Measurements from ENCODE around the gene SURF4.
"Not testable (repeated sequence)": the region's sequence is repeated elsewhere in the genome, so short reads cannot be mapped to it uniquely, and the experiment has no call there.

Gene SURF4

GRCh38 chr9:133327834-133328484 is 47.9 kb downstream of the SURF4 start:
- ATAC-seq (no peak), DNase-seq (ENCODE audit: low spot score in 2 of 2) (no peak)
- Mint-ChIP-seq H3K9me3 (no peaks in the 10 kb centered on the region), H3K27ac (peak overlapping the region; percentile 11), H3K4me1 (peaks cover 27% of the 10 kb centered on the region), H3K4me3 (no peak overlapping the region), H3K36me3 (peaks cover 47% of the 10 kb centered on the region)

GRCh38 chr9:133327021-133327420 is 48.8 kb downstream of the SURF4 start:
- not testable (repeated sequence) for ATAC-seq; H3K27ac Mint-ChIP-seq; DNase-seq (ENCODE audit: low spot score in 2 of 2); H3K9me3 Mint-ChIP-seq; H3K4me3 Mint-ChIP-seq
- Mint-ChIP-seq H3K4me1 (peaks cover 19% of the 10 kb centered on the region), H3K36me3 (peaks cover 38% of the 10 kb centered on the region)

GRCh38 chr9:133323991-133324703 is 51.7 kb downstream of the SURF4 start:
- Mint-ChIP-seq H3K36me3 (peaks cover 11% of the 10 kb centered on the region), H3K9me3 (no peaks in the 10 kb centered on the region), H3K27ac (no peak overlapping the region), H3K4me1 (peaks cover 16% of the 10 kb centered on the region), H3K4me3 (no peak overlapping the region)
- ATAC-seq (no peak), DNase-seq (ENCODE audit: low spot score in 2 of 2) (no peak)

GRCh38 chr9:133323211-133323610 is 52.6 kb downstream of the SURF4 start:
- Mint-ChIP-seq H3K27ac (no peak overlapping the region), H3K36me3 (peaks cover 2% of the 10 kb centered on the region), H3K9me3 (no peaks in the 10 kb centered on the region), H3K4me1 (peaks cover 10% of the 10 kb centered on the region), H3K4me3 (no peak overlapping the region)
- ATAC-seq (no peak), DNase-seq (ENCODE audit: low spot score in 2 of 2) (no peak)

GRCh38 chr9:133322701-133323100 is 53.2 kb downstream of the SURF4 start:
- DNase-seq (ENCODE audit: low spot score in 2 of 2) (no peak), ATAC-seq (no peak)
- Mint-ChIP-seq H3K4me3 (no peak overlapping the region), H3K9me3 (no peaks in the 10 kb centered on the region), H3K27ac (no peak overlapping the region), H3K36me3 (no peaks in the 10 kb centered on the region), H3K4me1 (peaks cover 10% of the 10 kb centered on the region)

- H3K4me1 Mint-ChIP-seq, result peaks cover 10% of the 10 kb centered on the region
- no peaks in the 10 kb centered on the region for H3K9me3 Mint-ChIP-seq
- H3K36me3 Mint-ChIP-seq, result no peaks in the 10 kb centered on the region
- no peak overlapping the region for H3K27ac Mint-ChIP-seq
- no peak overlapping the region for H3K4me3 Mint-ChIP-seq
- ATAC-seq, result no peak
- DNase-seq (ENCODE audit: low spot score in 2 of 2), result no peak
Observed at GRCh38 chr9:133321411-133321935, 54.4 kb downstream of the SURF4 start.

- DNase-seq (ENCODE audit: low spot score in 2 of 2), result no peak
- Mint-ChIP-seq H3K27ac (no peak overlapping the region), H3K4me3 (no peak overlapping the region), H3K36me3 (no peaks in the 10 kb centered on the region), H3K4me1 (peaks cover 10% of the 10 kb centered on the region), H3K9me3 (no peaks in the 10 kb centered on the region)
- no peak for ATAC-seq
Observed at GRCh38 chr9:133320421-133320881, 55.4 kb downstream of the SURF4 start.

- not testable (repeated sequence) for H3K36me3 Mint-ChIP-seq; H3K4me1 Mint-ChIP-seq; DNase-seq (ENCODE audit: low spot score in 2 of 2); H3K4me3 Mint-ChIP-seq; H3K27ac Mint-ChIP-seq; ATAC-seq; H3K9me3 Mint-ChIP-seq
Observed at GRCh38 chr9:133317551-133317950, 58.3 kb downstream of the SURF4 start.

- no peaks in the 10 kb centered on the region for H3K9me3 Mint-ChIP-seq
- ATAC-seq (no peak), DNase-seq (ENCODE audit: low spot score in 2 of 2) (no peak)
- H3K27ac Mint-ChIP-seq, result no peak overlapping the region
- no peak overlapping the region for H3K4me3 Mint-ChIP-seq
- no peaks in the 10 kb centered on the region for H3K36me3 Mint-ChIP-seq
- H3K4me1 Mint-ChIP-seq, result no peaks in the 10 kb centered on the region
Observed at GRCh38 chr9:133315997-133316396, 59.9 kb downstream of the SURF4 start.

Measured in stimulated activated effector memory CD8-positive, alpha-beta T cell treated with anti-CD3 and anti-CD28 coated beads, Interleukin-12 subunit alpha, Interleukin-12 subunit beta, amount 100 ng/mL, for 72 hours (primary cell).